WTC11 (cell line): Measurements from ENCODE around the gene DMD.

Experiments
- ATF1 ChIP-seq: sonication (generic); formaldehyde crosslinking; IDR thresholded peaks from 2 replicates; pipeline ENCODE4 v1.8.1; 2023; ENCODE audit warnings: mild to moderate bottlenecking, moderate library complexity, missing genetic modification reagents
- CREB1 ChIP-seq: sonication (generic); formaldehyde crosslinking; IDR thresholded peaks from 2 replicates; pipeline ENCODE4 v1.8.0; 2023; ENCODE audit warnings: mild to moderate bottlenecking, missing genetic modification reagents
- CREM ChIP-seq: sonication (generic); formaldehyde crosslinking; IDR thresholded peaks from 2 replicates; pipeline ENCODE4 v1.8.1; 2022; ENCODE audit warnings: mild to moderate bottlenecking, missing genetic modification reagents, moderate library complexity
- FOXP1 ChIP-seq: sonication (generic); formaldehyde crosslinking; IDR thresholded peaks from 2 replicates; pipeline ENCODE4 v1.8.0; 2022; ENCODE audit warnings: missing genetic modification reagents, mild to moderate bottlenecking, moderate library complexity, borderline replicate concordance
- JUN ChIP-seq: sonication (generic); formaldehyde crosslinking; IDR thresholded peaks from 2 replicates; pipeline ENCODE4 v1.8.0; 2023; ENCODE audit warnings: mild to moderate bottlenecking, missing genetic modification reagents
- SMAD3 ChIP-seq: sonication (generic); formaldehyde crosslinking; IDR thresholded peaks from 2 replicates; pipeline ENCODE4 v1.8.0; 2022; ENCODE audit warnings: missing genetic modification reagents, mild to moderate bottlenecking, borderline replicate concordance
- ZNF121 ChIP-seq: sonication (generic); formaldehyde crosslinking; IDR thresholded peaks from 2 replicates; pipeline ENCODE4 v1.8.0; 2023; ENCODE audit warnings: missing genetic modification reagents
- ZNF138 ChIP-seq: sonication (generic); formaldehyde crosslinking; conservative IDR thresholded peaks from 2 replicates; pipeline ENCODE4 v1.8.1; 2022; ENCODE audit warnings: mild to moderate bottlenecking, moderate library complexity, missing genetic modification reagents
- ZNF671 ChIP-seq: fragments of 250-450 bp; sonication (Bioruptor Pico); IDR thresholded peaks from 2 replicates; pipeline ENCODE4 v1.8.0; 2021; ENCODE audit warnings: mild to moderate bottlenecking
- TF ChIP-seq, protein P1 (sequence below): fragments of 200-600 bp; IDR thresholded peaks from 2 replicates; pipeline ENCODE4 v1.8.0; 2022; ENCODE audit warnings: antibody characterized with exemption
- TF ChIP-seq, protein P2 (sequence below): sonication (generic); formaldehyde crosslinking; IDR thresholded peaks from 2 replicates; pipeline ENCODE4 v1.8.0; 2022; ENCODE audit warnings: mild to moderate bottlenecking, missing genetic modification reagents

DNA sequence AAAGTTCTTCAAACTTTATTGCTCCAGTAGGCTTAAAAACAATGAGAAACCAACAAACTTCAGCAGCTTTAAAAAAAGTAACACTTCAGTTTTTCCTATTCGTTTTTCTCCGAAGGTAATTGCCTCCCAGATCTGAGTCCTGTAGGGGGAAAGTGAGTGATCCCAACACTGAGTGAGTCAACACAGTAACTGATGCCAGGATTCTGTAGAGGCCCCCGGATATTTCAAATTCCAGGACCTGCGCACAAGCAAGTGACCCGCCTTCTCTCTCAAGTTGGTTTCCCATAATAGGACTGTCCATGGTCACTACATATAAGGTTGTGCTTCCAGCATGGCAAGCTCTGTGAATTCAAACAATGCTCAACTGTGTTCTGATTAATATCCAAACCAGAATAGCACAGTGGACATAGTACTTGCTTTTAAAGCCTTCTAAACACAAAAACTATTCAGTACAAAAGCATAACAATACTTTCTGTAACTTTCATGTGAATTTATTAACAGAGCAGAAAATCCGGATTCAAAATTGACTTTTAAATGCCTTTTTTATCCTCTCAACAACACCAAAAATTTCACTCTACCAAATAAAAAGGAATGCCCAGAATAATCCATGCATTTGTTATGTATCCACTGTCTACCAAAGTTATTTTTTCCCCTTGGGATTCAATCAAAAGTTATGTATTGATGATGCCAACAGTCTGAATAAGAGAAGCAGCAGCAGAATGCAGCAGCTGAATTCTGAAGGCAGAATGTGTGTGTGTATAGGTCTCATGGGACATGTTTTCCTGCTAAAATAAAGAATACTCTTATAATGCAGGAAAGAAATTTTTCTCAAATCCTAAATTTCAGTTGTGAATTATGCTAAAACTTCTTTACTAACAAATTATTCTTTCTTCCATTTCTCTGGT lies at the start of gene DMD:
- no peak for TF ChIP-seq ZNF138 (CRISPR knock-in tag)
- TF ChIP-seq, protein P1, sequence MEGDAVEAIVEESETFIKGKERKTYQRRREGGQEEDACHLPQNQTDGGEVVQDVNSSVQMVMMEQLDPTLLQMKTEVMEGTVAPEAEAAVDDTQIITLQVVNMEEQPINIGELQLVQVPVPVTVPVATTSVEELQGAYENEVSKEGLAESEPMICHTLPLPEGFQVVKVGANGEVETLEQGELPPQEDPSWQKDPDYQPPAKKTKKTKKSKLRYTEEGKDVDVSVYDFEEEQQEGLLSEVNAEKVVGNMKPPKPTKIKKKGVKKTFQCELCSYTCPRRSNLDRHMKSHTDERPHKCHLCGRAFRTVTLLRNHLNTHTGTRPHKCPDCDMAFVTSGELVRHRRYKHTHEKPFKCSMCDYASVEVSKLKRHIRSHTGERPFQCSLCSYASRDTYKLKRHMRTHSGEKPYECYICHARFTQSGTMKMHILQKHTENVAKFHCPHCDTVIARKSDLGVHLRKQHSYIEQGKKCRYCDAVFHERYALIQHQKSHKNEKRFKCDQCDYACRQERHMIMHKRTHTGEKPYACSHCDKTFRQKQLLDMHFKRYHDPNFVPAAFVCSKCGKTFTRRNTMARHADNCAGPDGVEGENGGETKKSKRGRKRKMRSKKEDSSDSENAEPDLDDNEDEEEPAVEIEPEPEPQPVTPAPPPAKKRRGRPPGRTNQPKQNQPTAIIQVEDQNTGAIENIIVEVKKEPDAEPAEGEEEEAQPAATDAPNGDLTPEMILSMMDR, result no peak
- TF ChIP-seq FOXP1 (CRISPR knock-in tag), result no peak
- TF ChIP-seq JUN (CRISPR knock-in tag), result no peak
- no peak for TF ChIP-seq SMAD3 (CRISPR knock-in tag)
- no peak for TF ChIP-seq ATF1
- no peak for TF ChIP-seq ZNF121
- TF ChIP-seq CREM, result no peak
- TF ChIP-seq ZNF671 (CRISPR knock-in tag), result no peak
- TF ChIP-seq CREB1 (CRISPR knock-in tag), result no peak
- TF ChIP-seq, protein P2, sequence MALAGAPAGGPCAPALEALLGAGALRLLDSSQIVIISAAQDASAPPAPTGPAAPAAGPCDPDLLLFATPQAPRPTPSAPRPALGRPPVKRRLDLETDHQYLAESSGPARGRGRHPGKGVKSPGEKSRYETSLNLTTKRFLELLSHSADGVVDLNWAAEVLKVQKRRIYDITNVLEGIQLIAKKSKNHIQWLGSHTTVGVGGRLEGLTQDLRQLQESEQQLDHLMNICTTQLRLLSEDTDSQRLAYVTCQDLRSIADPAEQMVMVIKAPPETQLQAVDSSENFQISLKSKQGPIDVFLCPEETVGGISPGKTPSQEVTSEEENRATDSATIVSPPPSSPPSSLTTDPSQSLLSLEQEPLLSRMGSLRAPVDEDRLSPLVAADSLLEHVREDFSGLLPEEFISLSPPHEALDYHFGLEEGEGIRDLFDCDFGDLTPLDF (CRISPR knock-in tag), result no peak
